HepG2 (cell line): Measurements from ENCODE around the gene EPB41. TPM values are rescaled to one million over a fixed set of nuclear protein-coding genes. Genes with fewer than 3 reads are reported as not detected.

ENCODE experiments used
- CHD4 ChIP-seq: fragments of 200-600 bp; sonication (generic); IDR thresholded peaks from 2 replicates; pipeline ENCODE4 v1.7.0; 2017; ENCODE audit warnings: mild to moderate bottlenecking, low read length, borderline replicate concordance
- GATA4 ChIP-seq: sonication (generic); IDR thresholded peaks from 2 replicates; pipeline ENCODE4 v1.6.1; 2016; ENCODE audit warnings: antibody characterized with exemption, low read depth, borderline replicate concordance
- GATAD1 ChIP-seq: IDR thresholded peaks from 2 replicates; pipeline ENCODE4 v1.6.1; 2016; ENCODE audit warnings: missing genetic modification reagents, missing compliant biosample characterization
- HOXD1 ChIP-seq: sonication (generic); formaldehyde crosslinking; IDR thresholded peaks from 2 replicates; pipeline ENCODE4 v1.5.0; 2020; ENCODE audit warnings: missing genetic modification reagents
- LBX2 ChIP-seq: sonication (generic); formaldehyde crosslinking; IDR thresholded peaks from 2 replicates; pipeline ENCODE4 v1.5.0; 2020; ENCODE audit warnings: missing genetic modification reagents, mild to moderate bottlenecking, borderline replicate concordance
- MIER2 ChIP-seq: IDR thresholded peaks from 2 replicates; pipeline ENCODE4 v1.6.1; 2016; ENCODE audit warnings: missing biosample characterization, missing genetic modification reagents
- NCOA2 ChIP-seq: sonication (generic); formaldehyde crosslinking; IDR thresholded peaks from 2 replicates; pipeline ENCODE4 v1.8.0; 2022; ENCODE audit warnings: inconsistent platforms
- NKX3-1 ChIP-seq: sonication (generic); formaldehyde crosslinking; IDR thresholded peaks from 2 replicates; pipeline ENCODE4 v1.5.0; 2020; ENCODE audit warnings: missing genetic modification reagents
- PAXIP1 ChIP-seq: sonication (generic); formaldehyde crosslinking; conservative IDR thresholded peaks from 2 replicates; pipeline ENCODE4 v1.4.0; 2020; ENCODE audit warnings: mild to moderate bottlenecking, missing genetic modification reagents, moderate library complexity
- POGK ChIP-seq: sonication (generic); formaldehyde crosslinking; conservative IDR thresholded peaks from 2 replicates; pipeline ENCODE4 v1.8.0; 2022; ENCODE audit warnings: mild to moderate bottlenecking, moderate library complexity, missing genetic modification reagents
- REPIN1 ChIP-seq: sonication (generic); formaldehyde crosslinking; IDR thresholded peaks from 2 replicates; pipeline ENCODE4 v1.8.0; 2022; ENCODE audit warnings: missing genetic modification reagents, low read depth, mild to moderate bottlenecking, borderline replicate concordance
- RNF2 ChIP-seq: fragments of 450-650 bp; conservative IDR thresholded peaks from 2 replicates; pipeline ENCODE4 v1.6.1; 2016; ENCODE audit warnings: low read depth
- SOX6 ChIP-seq, 2 experiments: fragments of 450-650 bp in 1 of 2; sonication (generic) in 1 of 2; formaldehyde crosslinking in 1 of 2; IDR thresholded peaks; 2 replicates each; pipeline versions ENCODE4 v1.4.0 to v1.6.1; 2017 to 2020; ENCODE audit warnings: antibody characterized with exemption in 1 of 2, mild to moderate bottlenecking in 1 of 2, missing genetic modification reagents in 1 of 2
- TGIF2 ChIP-seq: IDR thresholded peaks from 2 replicates; pipeline ENCODE4 v1.6.1; 2016; ENCODE audit warnings: control low read depth, missing compliant biosample characterization
- ZBTB39 ChIP-seq: sonication (generic); formaldehyde crosslinking; IDR thresholded peaks from 2 replicates; pipeline ENCODE4 v1.5.0; 2020; ENCODE audit warnings: missing genetic modification reagents
- ZNF280D ChIP-seq: sonication (generic); formaldehyde crosslinking; IDR thresholded peaks from 2 replicates; pipeline ENCODE4 v1.5.1; 2020; ENCODE audit warnings: mild to moderate bottlenecking, missing genetic modification reagents
- ZNF629 ChIP-seq: sonication (generic); formaldehyde crosslinking; conservative IDR thresholded peaks from 2 replicates; pipeline ENCODE4 v1.5.0; 2020; ENCODE audit warnings: missing genetic modification reagents
- polyA plus RNA-seq, 8 experiments: library from polyadenylated mRNA; depleted of rRNA in 3 of 8; stranded (reverse) in 7 of 8; unstranded in 1 of 8; fragments of >200 nt; fragmentation: Illumina TruSeq in 4 of 8; extraction: Trizol in 4 of 8; gene quantifications; 2 replicates each; pipeline versions ENCODE4 v1.2.1 to v1.2.3, GENCODE V29; 2011 to 2016; ENCODE audit warnings: low read depth in 4 of 8, missing spikeins in 1 of 8, mixed read lengths in 1 of 8; ENCODE audit not compliant: insufficient read depth in 1 of 8
- total RNA-seq, 5 experiments: library from RNA; depleted of rRNA; stranded (reverse); fragments of >200 nt; fragmentation: Illumina TruSeq; extraction: Trizol; gene quantifications; 2 replicates each; pipeline ENCODE4 v1.2.3, GENCODE V29; 2016; ENCODE audit warnings: low read depth in 1 of 5

Gene EPB41
- total and polyA plus RNA-seq, 2 of the 13 experiments (the other 11 are each of a cell fraction or from before 2014, with no cell fraction given): 34.5 to 46.7 TPM

- peak; percentile 42; the same call in 1 of the 2 replicates for TF ChIP-seq NCOA2
- no peak for TF ChIP-seq HOXD1 (CRISPR knock-in tag)
- TF ChIP-seq TGIF2: peak; percentile 35; the same call in 1 of the 2 replicates
- peak; percentile 87 for TF ChIP-seq PAXIP1 (CRISPR knock-in tag)
- no peak for TF ChIP-seq SOX6 (IDR thresholded peaks at IDR 0.05)
- TF ChIP-seq SOX6 (CRISPR knock-in tag; IDR thresholded peaks at IDR 0.05): peak; percentile 65
- no peak for TF ChIP-seq ZNF280D (CRISPR knock-in tag)
- peak; percentile 73; the same call in 1 of the 2 replicates for TF ChIP-seq CHD4
- no peak for TF ChIP-seq LBX2 (CRISPR knock-in tag)
- peak; percentile 68; the same call in 1 of the 2 replicates for TF ChIP-seq REPIN1
- 0 out of 2 replicates have a peak, but pooled peaks have one; percentile 29 for TF ChIP-seq RNF2
- peak; percentile 41; the same call in 1 of the 2 replicates for TF ChIP-seq MIER2 (CRISPR knock-in tag)
- TF ChIP-seq GATAD1: no peak
- 0 out of 2 replicates have a peak, but pooled peaks have one; percentile 53 for TF ChIP-seq NKX3-1
- TF ChIP-seq GATA4: no peak
- peak; percentile 65; the same call in 1 of the 2 replicates for TF ChIP-seq POGK (CRISPR knock-in tag)
- 0 out of 2 replicates have a peak, but pooled peaks have one; percentile 9 for TF ChIP-seq ZNF629 (CRISPR knock-in tag)
- peak; percentile 93; the same call in 1 of the 2 replicates for TF ChIP-seq ZBTB39
These were observed 231.5 kb downstream of the EPB41 start (continued) for GRCh38 chr1:29145739-29146437.
